RWPE2 (cell line): ENCODE data around the gene KRT79.

ENCODE experiments used
- ATAC-seq: fragments of 200-7000 bp; cut with Tn5 transposase; 3 replicates; pipeline ENCODE4 v1.9.1; 2021; ENCODE audit warnings: low read depth
- DNase-seq: peaks from one replicate; pipeline ENCODE4 v3.0.0-alpha.2; 2020; ENCODE audit warnings: low spot score
- H3K27ac ChIP-seq: fragments of 450-650 bp; 2 replicates; pipeline ENCODE4 v1.5.1; 2017; ENCODE audit warnings: mild to moderate bottlenecking; ENCODE audit not compliant: poor library complexity, severe bottlenecking
- H3K27me3 ChIP-seq: fragments of 250-450 bp; sonication (Bioruptor Pico); 2 replicates; pipeline ENCODE4 v1.5.1; 2021; ENCODE audit warnings: mild to moderate bottlenecking, moderate library complexity; ENCODE audit not compliant: insufficient read depth, poor library complexity, severe bottlenecking
- H3K36me3 ChIP-seq: fragments of 250-450 bp; sonication (Bioruptor Pico); 2 replicates; pipeline ENCODE4 v1.5.1; 2020; ENCODE audit warnings: low read depth, mild to moderate bottlenecking, moderate library complexity
- H3K4me1 ChIP-seq: fragments of 250-450 bp; sonication (Bioruptor Pico); 2 replicates; pipeline ENCODE4 v1.5.1; 2021; ENCODE audit warnings: mild to moderate bottlenecking, moderate library complexity; ENCODE audit not compliant: insufficient read depth, poor library complexity, severe bottlenecking
- H3K4me3 ChIP-seq: fragments of 250-450 bp; sonication (Bioruptor Pico); 2 replicates; pipeline ENCODE4 v1.5.1; 2021; ENCODE audit warnings: mild to moderate bottlenecking, moderate library complexity; ENCODE audit not compliant: severe bottlenecking
- H3K9me3 ChIP-seq: fragments of 250-450 bp; sonication (Bioruptor Pico); 2 replicates; pipeline ENCODE4 v1.5.1; 2021; ENCODE audit warnings: mild to moderate bottlenecking, moderate library complexity; ENCODE audit not compliant: severe bottlenecking
- CTCF ChIP-seq: fragments of 450-650 bp; IDR thresholded peaks from one replicate; pipeline ENCODE4 v1.5.1; 2017; ENCODE audit warnings: mild to moderate bottlenecking, moderate library complexity; ENCODE audit not compliant: poor library complexity, severe bottlenecking

KRT79 gene

GRCh38 chr12:52836042-52836466, 1.9 kb upstream of the KRT79 start:
- Histone ChIP-seq H3K9me3 (no peaks in the 10 kb centered on the region), H3K36me3 (no peaks in the 10 kb centered on the region), H3K27ac (no peak overlapping the region), H3K4me1 (peaks cover 8% of the 10 kb centered on the region), H3K4me3 (no peak overlapping the region), H3K27me3 (no peaks in the 10 kb centered on the region)
- TF ChIP-seq CTCF, result no peak
- 0 out of 3 replicates have a peak, but pooled peaks have one; percentile 31 for ATAC-seq
- DNase-seq, result no peak

DNA sequence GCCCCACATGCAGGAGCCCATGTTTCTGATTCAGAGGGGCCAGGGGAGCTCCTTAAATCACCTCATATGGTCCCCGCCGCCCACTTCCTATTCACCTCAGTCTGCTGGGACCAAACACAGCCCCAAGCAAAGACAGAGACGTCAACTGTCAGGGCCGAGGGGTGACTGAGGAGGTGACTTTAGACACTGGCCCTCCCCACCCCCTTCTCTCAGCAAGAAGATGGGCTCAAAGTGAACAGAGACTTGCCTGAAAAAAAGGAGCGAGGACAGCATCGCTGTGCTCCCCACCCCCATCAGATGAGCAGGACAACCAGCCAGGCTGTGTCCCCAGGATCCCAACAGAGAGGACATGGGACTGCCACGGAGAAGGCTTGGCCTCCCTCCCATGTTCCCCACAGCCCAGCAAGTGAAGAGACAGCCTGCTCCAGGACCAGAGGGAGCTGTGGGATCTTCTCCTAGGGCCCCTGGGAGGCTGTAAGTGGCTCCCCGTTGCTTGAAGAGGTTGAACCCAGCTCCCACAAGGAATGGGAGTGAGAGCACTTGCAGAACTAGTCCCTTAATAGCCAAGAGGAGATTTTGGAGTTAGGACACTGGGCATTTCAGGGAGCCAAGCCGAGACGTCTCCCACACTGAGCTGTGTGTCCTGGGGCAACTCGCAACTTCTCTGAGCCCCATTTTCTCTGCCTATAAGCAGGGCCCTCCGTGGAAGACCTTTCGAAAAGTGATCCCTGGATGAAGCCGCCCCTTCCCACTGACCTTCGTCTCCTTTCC, 1.3 kb upstream of the KRT79 start:
- H3K27me3 ChIP-seq, result no peaks in the 10 kb centered on the region
- TF ChIP-seq CTCF, result no peak
- no peak for ATAC-seq
- no peak for DNase-seq
- no peaks in the 10 kb centered on the region for H3K9me3 ChIP-seq
- no peak overlapping the region for H3K27ac ChIP-seq
- H3K4me3 ChIP-seq, result no peak overlapping the region
- no peaks in the 10 kb centered on the region for H3K36me3 ChIP-seq
- H3K4me1 ChIP-seq, result peaks cover 8% of the 10 kb centered on the region

DNA sequence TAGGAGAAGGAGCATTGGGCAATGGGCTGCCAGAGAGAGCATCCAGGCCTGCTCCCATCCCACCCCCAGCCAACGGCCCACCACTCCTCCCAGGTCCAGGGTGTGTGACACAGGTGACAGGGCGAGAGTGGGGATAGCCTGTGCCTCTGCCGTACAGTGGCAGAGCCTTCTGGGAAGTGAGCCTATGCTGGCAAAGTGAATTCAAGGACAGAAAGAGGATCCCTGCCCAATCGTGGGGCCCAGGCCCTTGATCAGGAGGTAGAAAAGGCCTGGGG, 553 bp upstream of the KRT79 start:
- no peak for ATAC-seq
- Histone ChIP-seq H3K4me1 (peaks cover 8% of the 10 kb centered on the region), H3K9me3 (no peaks in the 10 kb centered on the region), H3K36me3 (no peaks in the 10 kb centered on the region), H3K27me3 (no peaks in the 10 kb centered on the region), H3K27ac (no peak overlapping the region), H3K4me3 (no peak overlapping the region)
- DNase-seq, result no peak
- no peak for TF ChIP-seq CTCF

- Histone ChIP-seq H3K9me3 (no peaks in the 10 kb centered on the region), H3K4me3 (no peak overlapping the region), H3K27me3 (no peaks in the 10 kb centered on the region), H3K4me1 (peaks cover 8% of the 10 kb centered on the region), H3K27ac (no peak overlapping the region), H3K36me3 (no peaks in the 10 kb centered on the region)
- no peak for TF ChIP-seq CTCF
- ATAC-seq (no peak), DNase-seq (no peak)
Measured at GRCh38 chr12:52832985-52833905, 866 bp downstream of the KRT79 start.
